Activated CD8-positive, alpha-beta memory T cell treated with anti-CD3 and anti-CD28 coated beads for 1 hour (primary cell): ENCODE measurements around the gene SRGAP1.
"Not testable (repeated sequence)": the region's sequence is repeated elsewhere in the genome, so short reads cannot be mapped to it uniquely, and the experiment has no call there.

ENCODE experiments used
- DNase-seq, 2 donors: peaks; one replicate each; pipeline ENCODE4 v3.0.0-alpha.2; 2020; ENCODE audit warnings: low read depth in 1 of 2; ENCODE audit errors: extremely low read depth in 1 of 2

The SRGAP1 gene

GRCh38 chr12:63999853-64000252, 155.4 kb downstream of the SRGAP1 start:
- no peak for DNase-seq

- no peak for DNase-seq
These were observed 156.9 kb downstream of the SRGAP1 start for GRCh38 chr12:64001439-64001838.

GRCh38 chr12:64004641-64005040, 160.1 kb downstream of the SRGAP1 start:
- no peak for DNase-seq

- no peak for DNase-seq
These were observed 161.8 kb downstream of the SRGAP1 start for GRCh38 chr12:64006211-64006825.

- DNase-seq: no peak
These were observed 163.4 kb downstream of the SRGAP1 start for GRCh38 chr12:64007853-64008252.

GRCh38 chr12:64008596-64008995, 164.1 kb downstream of the SRGAP1 start:
- no peak for DNase-seq

- no peak for DNase-seq
These were observed 165.0 kb downstream of the SRGAP1 start for GRCh38 chr12:64009321-64010068.

GRCh38 chr12:64010069-64010686, 165.7 kb downstream of the SRGAP1 start:
- DNase-seq: no peak

GRCh38 chr12:64016521-64016920, 172.0 kb downstream of the SRGAP1 start:
- DNase-seq: no peak

- not testable (repeated sequence) for DNase-seq
These were observed 173.6 kb downstream of the SRGAP1 start for GRCh38 chr12:64018116-64018515.

- DNase-seq: no peak
These were observed 174.0 kb downstream of the SRGAP1 start for GRCh38 chr12:64018524-64018923.

GRCh38 chr12:64019101-64019500, 174.6 kb downstream of the SRGAP1 start:
- no peak for DNase-seq

- DNase-seq: no peak
These were observed 175.2 kb downstream of the SRGAP1 start for GRCh38 chr12:64019654-64020053.

- no peak for DNase-seq
These were observed 180.9 kb downstream of the SRGAP1 start for GRCh38 chr12:64025174-64025958.

GRCh38 chr12:64027311-64027710, 182.8 kb downstream of the SRGAP1 start:
- no peak for DNase-seq

- DNase-seq: no peak
These were observed 184.0 kb downstream of the SRGAP1 start for GRCh38 chr12:64028541-64028940.

GRCh38 chr12:64029013-64029857, 184.7 kb downstream of the SRGAP1 start:
- no peak for DNase-seq

- DNase-seq: no peak
These were observed 185.7 kb downstream of the SRGAP1 start for GRCh38 chr12:64030155-64030554.

- not testable (repeated sequence) for DNase-seq
These were observed 189.6 kb downstream of the SRGAP1 start for GRCh38 chr12:64034056-64034455.

- no peak for DNase-seq
These were observed 190.5 kb downstream of the SRGAP1 start for GRCh38 chr12:64034901-64035576.
